Measurements from ENCODE around the gene HS6ST3. TPM values are rescaled to one million over a fixed set of nuclear protein-coding genes. Genes with fewer than 3 reads are reported as not detected.

Gene HS6ST3
- total and polyA plus RNA-seq, 2 donors (not counting 1 experiment from before 2014, with no cell fraction given): not detected

DNA sequence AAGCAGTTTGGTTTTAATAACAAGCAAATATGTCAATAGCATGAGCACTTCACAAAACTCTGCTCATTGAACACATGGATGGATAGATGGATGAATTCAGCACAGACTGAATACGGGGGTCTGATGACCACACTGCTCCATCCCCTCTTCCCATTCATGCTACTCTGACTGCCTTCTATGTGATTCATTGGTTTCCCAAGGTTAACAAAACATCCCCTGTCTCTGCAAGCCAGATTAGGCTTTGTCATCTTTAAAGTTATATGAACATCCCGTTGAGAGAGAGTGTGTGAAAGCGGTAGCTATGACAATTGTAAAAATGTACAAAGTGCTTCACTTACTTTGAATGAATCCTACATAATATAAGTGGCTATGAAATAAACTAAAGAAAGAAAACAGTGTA, 651.9 kb downstream of the HS6ST3 start:
- Histone ChIP-seq H3K79me2 (ENCODE audit: control insufficient read depth, insufficient read depth, low read length) (no peaks in the 10 kb centered on the region), H3K4me1 (ENCODE audit: control insufficient read depth, extremely low read depth, insufficient read depth, low read length) (no peaks in the 10 kb centered on the region), H3K9me3 (ENCODE audit: control insufficient read depth, insufficient read depth, low read depth, low read length) (no peaks in the 10 kb centered on the region), H4K20me1 (ENCODE audit: control insufficient read depth, extremely low read depth, insufficient read depth, low read length) (no peaks in the 10 kb centered on the region), H3K4me2 (ENCODE audit: extremely low read depth, insufficient read depth, low read length) (no peak overlapping the region), H3K36me3 (ENCODE audit: control insufficient read depth, insufficient read depth, low read length) (no peaks in the 10 kb centered on the region), H3K4me3 (replicated peaks in 1 of 4; ENCODE audit: control extremely low read depth in 1 of 4, insufficient read depth in 1 of 4, low read depth in 3 of 4, low read length in 4 of 4) (no peak overlapping the region), H3K27me3 (ENCODE audit: control insufficient read depth, insufficient read depth, low read length) (no peaks in the 10 kb centered on the region), H3K9ac (ENCODE audit: insufficient read depth, low read length) (no peak overlapping the region), H2AFZ (ENCODE audit: low read length) (no peak overlapping the region), H3K27ac (ENCODE audit: insufficient read depth, low read length) (no peak overlapping the region)
- no peak for TF ChIP-seq EZH2 (IDR thresholded peaks at IDR 0.05; ENCODE audit: low read length, missing control alignments)
- TF ChIP-seq, protein P1, sequence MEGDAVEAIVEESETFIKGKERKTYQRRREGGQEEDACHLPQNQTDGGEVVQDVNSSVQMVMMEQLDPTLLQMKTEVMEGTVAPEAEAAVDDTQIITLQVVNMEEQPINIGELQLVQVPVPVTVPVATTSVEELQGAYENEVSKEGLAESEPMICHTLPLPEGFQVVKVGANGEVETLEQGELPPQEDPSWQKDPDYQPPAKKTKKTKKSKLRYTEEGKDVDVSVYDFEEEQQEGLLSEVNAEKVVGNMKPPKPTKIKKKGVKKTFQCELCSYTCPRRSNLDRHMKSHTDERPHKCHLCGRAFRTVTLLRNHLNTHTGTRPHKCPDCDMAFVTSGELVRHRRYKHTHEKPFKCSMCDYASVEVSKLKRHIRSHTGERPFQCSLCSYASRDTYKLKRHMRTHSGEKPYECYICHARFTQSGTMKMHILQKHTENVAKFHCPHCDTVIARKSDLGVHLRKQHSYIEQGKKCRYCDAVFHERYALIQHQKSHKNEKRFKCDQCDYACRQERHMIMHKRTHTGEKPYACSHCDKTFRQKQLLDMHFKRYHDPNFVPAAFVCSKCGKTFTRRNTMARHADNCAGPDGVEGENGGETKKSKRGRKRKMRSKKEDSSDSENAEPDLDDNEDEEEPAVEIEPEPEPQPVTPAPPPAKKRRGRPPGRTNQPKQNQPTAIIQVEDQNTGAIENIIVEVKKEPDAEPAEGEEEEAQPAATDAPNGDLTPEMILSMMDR (conservative IDR thresholded peaks at IDR 0.05 in 1 of 2, IDR thresholded peaks at IDR 0.05 in 1 of 2; ENCODE audit: low read depth in 1 of 2, low read length in 2 of 2): no peak
- DNase-seq (ENCODE audit: low read depth in 2 of 2): no peak

DNA sequence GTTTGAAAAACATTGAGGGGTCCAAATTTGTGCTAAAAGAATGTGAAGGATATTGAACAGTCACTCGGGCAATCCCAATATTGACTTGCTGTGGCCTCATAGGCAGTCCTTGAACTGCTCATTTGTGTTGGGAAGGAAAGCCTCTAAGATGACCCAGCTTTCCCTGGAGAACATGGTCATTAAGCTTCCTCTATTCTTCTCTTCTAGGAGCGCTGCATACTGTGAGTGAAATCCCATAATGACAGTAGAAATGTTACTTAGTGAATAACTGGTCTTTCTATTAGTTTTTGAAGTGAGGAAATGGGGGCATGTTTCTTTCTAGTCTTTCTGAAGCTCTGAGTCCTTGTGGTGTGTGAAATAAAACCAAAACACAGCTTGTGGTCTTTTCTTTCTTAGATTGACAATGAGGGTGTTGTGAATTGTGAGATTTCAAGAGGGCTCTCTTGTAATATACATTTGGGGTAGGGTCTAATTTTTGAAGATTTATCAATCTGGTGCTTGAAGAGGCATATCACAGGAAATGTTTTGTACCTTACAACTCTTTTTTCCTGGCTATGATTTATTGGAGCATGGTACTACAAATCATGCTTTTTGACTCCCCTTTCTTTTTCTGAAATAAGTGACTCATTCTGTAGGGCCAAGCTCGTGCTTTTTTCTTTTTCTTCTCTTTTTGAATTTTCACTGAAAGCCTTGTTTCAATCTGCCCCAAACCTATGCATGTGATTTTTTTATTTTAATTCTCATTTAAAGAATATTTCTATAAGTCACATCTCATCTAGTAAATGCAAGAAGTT, 653.6 kb downstream of the HS6ST3 start:
- H3K4me3 ChIP-seq (replicated peaks in 1 of 4; ENCODE audit: control extremely low read depth in 1 of 4, insufficient read depth in 1 of 4, low read depth in 3 of 4, low read length in 4 of 4): no peak overlapping the region
- H3K9ac ChIP-seq (ENCODE audit: insufficient read depth, low read length): no peak overlapping the region
- H3K27ac ChIP-seq (ENCODE audit: insufficient read depth, low read length): no peak overlapping the region
- H4K20me1 ChIP-seq (ENCODE audit: control insufficient read depth, extremely low read depth, insufficient read depth, low read length): no peaks in the 10 kb centered on the region
- H3K4me1 ChIP-seq (ENCODE audit: control insufficient read depth, extremely low read depth, insufficient read depth, low read length): no peaks in the 10 kb centered on the region
- no peak overlapping the region for H3K4me2 ChIP-seq (ENCODE audit: extremely low read depth, insufficient read depth, low read length)
- no peaks in the 10 kb centered on the region for H3K27me3 ChIP-seq (ENCODE audit: control insufficient read depth, insufficient read depth, low read length)
- H3K36me3 ChIP-seq (ENCODE audit: control insufficient read depth, insufficient read depth, low read length): no peaks in the 10 kb centered on the region
- H2AFZ ChIP-seq (ENCODE audit: low read length): no peak overlapping the region
- no peaks in the 10 kb centered on the region for H3K79me2 ChIP-seq (ENCODE audit: control insufficient read depth, insufficient read depth, low read length)
- H3K9me3 ChIP-seq (ENCODE audit: control insufficient read depth, insufficient read depth, low read depth, low read length): no peaks in the 10 kb centered on the region
- DNase-seq (ENCODE audit: low read depth in 2 of 2): no peak
- TF ChIP-seq EZH2 (IDR thresholded peaks at IDR 0.05; ENCODE audit: low read length, missing control alignments): no peak
- TF ChIP-seq, protein P1 (conservative IDR thresholded peaks at IDR 0.05 in 1 of 2, IDR thresholded peaks at IDR 0.05 in 1 of 2; ENCODE audit: low read depth in 1 of 2, low read length in 2 of 2): no peak

DNA sequence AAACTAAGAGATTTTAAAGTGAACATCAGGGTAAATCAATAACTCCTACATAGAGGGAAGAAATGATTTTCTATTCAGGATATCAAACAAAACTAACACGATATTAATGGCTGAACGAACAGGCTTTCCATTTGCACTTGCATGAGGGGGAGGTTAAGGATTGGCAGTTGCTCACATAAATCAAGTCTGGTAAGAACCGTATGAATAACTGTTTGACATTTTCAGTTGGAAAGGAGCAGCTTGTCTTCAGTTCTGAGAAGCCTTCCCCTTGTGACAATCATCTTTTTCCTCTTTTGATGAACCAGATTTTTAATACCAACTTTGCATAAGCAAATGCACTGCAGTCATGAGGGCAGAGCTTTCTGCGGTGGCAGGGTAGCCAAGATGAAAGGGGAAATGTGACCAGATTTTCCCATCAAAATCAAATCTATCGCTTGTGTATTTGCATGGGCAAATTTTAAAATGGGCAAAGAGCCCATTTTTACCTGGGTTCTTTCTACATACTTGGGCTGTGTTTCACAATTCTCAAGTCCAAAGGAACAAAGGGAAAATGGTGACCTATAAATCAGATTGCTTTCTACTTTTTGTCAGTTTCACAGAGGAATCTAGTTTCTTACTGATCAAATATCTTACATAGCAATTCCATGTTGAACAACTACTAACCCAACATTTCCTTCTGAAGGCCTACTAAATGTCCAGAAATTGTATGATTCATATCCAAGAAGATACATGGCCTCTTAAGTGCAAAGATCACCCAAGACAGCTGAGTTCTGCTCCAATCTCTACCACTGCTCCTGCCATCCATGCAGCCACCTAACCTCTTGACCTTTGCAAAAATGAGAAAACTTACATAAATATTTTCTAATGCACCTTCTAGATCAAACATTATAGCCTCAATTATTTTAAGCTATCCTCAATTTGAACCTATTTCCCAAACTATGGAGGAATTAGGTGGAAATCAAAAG, 654.7 kb downstream of the HS6ST3 start:
- H3K9me3 ChIP-seq (ENCODE audit: control insufficient read depth, insufficient read depth, low read depth, low read length): no peaks in the 10 kb centered on the region
- H3K4me3 ChIP-seq (replicated peaks in 1 of 4; ENCODE audit: control extremely low read depth in 1 of 4, insufficient read depth in 1 of 4, low read depth in 3 of 4, low read length in 4 of 4): no peak overlapping the region
- H3K27me3 ChIP-seq (ENCODE audit: control insufficient read depth, insufficient read depth, low read length): no peaks in the 10 kb centered on the region
- DNase-seq (ENCODE audit: low read depth in 2 of 2): no peak
- H3K4me2 ChIP-seq (ENCODE audit: extremely low read depth, insufficient read depth, low read length): no peak overlapping the region
- no peak overlapping the region for H3K9ac ChIP-seq (ENCODE audit: insufficient read depth, low read length)
- H3K36me3 ChIP-seq (ENCODE audit: control insufficient read depth, insufficient read depth, low read length): no peaks in the 10 kb centered on the region
- TF ChIP-seq, protein P1 (conservative IDR thresholded peaks at IDR 0.05 in 1 of 2, IDR thresholded peaks at IDR 0.05 in 1 of 2; ENCODE audit: low read depth in 1 of 2, low read length in 2 of 2): no peak
- no peak for TF ChIP-seq EZH2 (IDR thresholded peaks at IDR 0.05; ENCODE audit: low read length, missing control alignments)
- H4K20me1 ChIP-seq (ENCODE audit: control insufficient read depth, extremely low read depth, insufficient read depth, low read length): no peaks in the 10 kb centered on the region
- no peaks in the 10 kb centered on the region for H3K79me2 ChIP-seq (ENCODE audit: control insufficient read depth, insufficient read depth, low read length)
- no peak overlapping the region for H2AFZ ChIP-seq (ENCODE audit: low read length)
- no peak overlapping the region for H3K27ac ChIP-seq (ENCODE audit: insufficient read depth, low read length)
- no peaks in the 10 kb centered on the region for H3K4me1 ChIP-seq (ENCODE audit: control insufficient read depth, extremely low read depth, insufficient read depth, low read length)
